ENCODE data around the gene CRYBG1. TPM values are rescaled to one million over a fixed set of nuclear protein-coding genes. Genes with fewer than 3 reads are reported as not detected.

The CRYBG1 gene
- total and polyA plus RNA-seq, 2 donors (not counting 1 experiment from before 2014, with no cell fraction given) = 9.6 to 47.0 TPM

- DNase-seq = no peak
- ChIA-PET POLR2A (interaction anchor here (0.9 kb wide), 1 partner anchor 24 kb away, joined by 9 read pairs; no protein-coding TSS in a partner anchor), CTCF (interaction anchor here (1.0 to 5.5 kb wide), 4 partner anchors 15 to 28 kb away, joined by 3 to 35 read pairs (median 22); no protein-coding TSS in a partner anchor)
- intact Hi-C loops (cut with micrococcal nuclease) = no loop called here
- Histone ChIP-seq H3K4me3 (ENCODE audit: control extremely low read depth in 1 of 5, extremely low read depth in 1 of 5, insufficient read depth in 1 of 5, low read depth in 2 of 5, low read length in 4 of 5) (no peak overlapping the region), H3K27ac (ENCODE audit: low read length in 2 of 2) (no peak overlapping the region), H3K4me2 (replicated peaks; ENCODE audit: low read depth, low read length, poor library complexity, severe bottlenecking) (no peak overlapping the region), H3K9ac (ENCODE audit: low read length) (no peak overlapping the region), H3K4me1 (ENCODE audit: control insufficient read depth in 2 of 2, insufficient read depth in 2 of 2, low read length in 2 of 2) (peaks cover 43 to 44% of the 10 kb centered on the region in 2 donors), H3K36me3 (replicated peaks in 1 of 2; ENCODE audit: control extremely low read depth in 1 of 2, control insufficient read depth in 1 of 2, extremely low read depth in 1 of 2, insufficient read depth in 2 of 2, low read length in 1 of 2) (peaks cover 21 to 55% of the 10 kb centered on the region in 2 experiments), H2AFZ (ENCODE audit: insufficient read depth, low read depth, low read length, poor library complexity, severe bottlenecking) (no peak overlapping the region), H3K9me3 (ENCODE audit: control extremely low read depth in 1 of 3, control insufficient read depth in 2 of 3, insufficient read depth in 1 of 3, low read length in 2 of 3) (no peaks in the 10 kb centered on the region), H4K20me1 (ENCODE audit: control insufficient read depth, insufficient read depth, low read length, poor library complexity, severe bottlenecking) (no peaks in the 10 kb centered on the region), H3K27me3 (replicated peaks in 1 of 4; ENCODE audit: control extremely low read depth in 1 of 4, control insufficient read depth in 3 of 4, insufficient read depth in 4 of 4, low read length in 3 of 4) (no peaks in the 10 kb centered on the region), H3K79me2 (ENCODE audit: control insufficient read depth, insufficient read depth, low read length) (peaks cover 41% of the 10 kb centered on the region)
- Mint-ChIP-seq H3K27ac (no peak overlapping the region), H3K9me3 (ENCODE audit: insufficient read depth) (no peaks in the 10 kb centered on the region), H3K27me3 (no peaks in the 10 kb centered on the region), H3K4me1 (peaks cover 61% of the 10 kb centered on the region), H3K4me3 (no peak overlapping the region)
- 94% methylated on average over 6 of the region's 6 CpGs for WGBS (ENCODE audit: insufficient coverage)
- TF ChIP-seq CTCF (IDR thresholded peaks at IDR 0.05) (no peak), EZH2 (IDR thresholded peaks at IDR 0.05; ENCODE audit: borderline replicate concordance, insufficient read depth, low read depth, low read length, poor library complexity, severe bottlenecking) (no peak)
- no peak for ATAC-seq (ENCODE audit: low read depth)
Measured at GRCh38 chr6:106540907-106541306, 180.4 kb downstream of the CRYBG1 start.

- H3K4me2 ChIP-seq (replicated peaks; ENCODE audit: low read depth, low read length, poor library complexity, severe bottlenecking) = peak overlapping the region; percentile 67
- ChIA-PET POLR2A (interaction anchor here (0.5 to 2.3 kb wide), 6 partner anchors 12 to 109 kb away, joined by 3 to 21 read pairs (median 4); no protein-coding TSS in a partner anchor), CTCF (interaction anchor here (0.9 to 4.7 kb wide), 13 partner anchors 8 to 103 kb away, joined by 3 to 33 read pairs (median 6); no protein-coding TSS in a partner anchor)
- intact Hi-C loops (cut with micrococcal nuclease) = loop anchor here (1.0 to 2.0 kb wide), 2 partner anchors 13 to 21 kb away; no protein-coding TSS in a partner anchor
- no peaks in the 10 kb centered on the region for H4K20me1 ChIP-seq (ENCODE audit: control insufficient read depth, insufficient read depth, low read length, poor library complexity, severe bottlenecking)
- WGBS (ENCODE audit: insufficient coverage) = 0% methylated on average over 1 of the region's 2 CpGs
- H3K4me1 ChIP-seq (ENCODE audit: control insufficient read depth in 2 of 2, insufficient read depth in 2 of 2, low read length in 2 of 2) = peaks cover 30 to 31% of the 10 kb centered on the region in 2 donors
- Mint-ChIP-seq H3K27ac (peak overlapping the region; percentile 99), H3K4me3 (peak overlapping the region; percentile 80), H3K4me1 (peaks cover 48% of the 10 kb centered on the region), H3K9me3 (ENCODE audit: insufficient read depth) (no peaks in the 10 kb centered on the region), H3K27me3 (no peaks in the 10 kb centered on the region)
- H3K27me3 ChIP-seq (replicated peaks in 1 of 4; ENCODE audit: control extremely low read depth in 1 of 4, control insufficient read depth in 3 of 4, insufficient read depth in 4 of 4, low read length in 3 of 4) = no peaks in the 10 kb centered on the region
- no peak for ATAC-seq (ENCODE audit: low read depth)
- no peak overlapping the region for H2AFZ ChIP-seq (ENCODE audit: insufficient read depth, low read depth, low read length, poor library complexity, severe bottlenecking)
- peak overlapping the region in 1 of 5 experiments; percentile 32 for H3K4me3 ChIP-seq (ENCODE audit: control extremely low read depth in 1 of 5, extremely low read depth in 1 of 5, insufficient read depth in 1 of 5, low read depth in 2 of 5, low read length in 4 of 5)
- H3K79me2 ChIP-seq (ENCODE audit: control insufficient read depth, insufficient read depth, low read length) = peaks cover 22% of the 10 kb centered on the region
- H3K9me3 ChIP-seq (ENCODE audit: control extremely low read depth in 1 of 3, control insufficient read depth in 2 of 3, insufficient read depth in 1 of 3, low read length in 2 of 3) = no peaks in the 10 kb centered on the region
- peaks cover 16 to 59% of the 10 kb centered on the region in 2 experiments for H3K36me3 ChIP-seq (replicated peaks in 1 of 2; ENCODE audit: control extremely low read depth in 1 of 2, control insufficient read depth in 1 of 2, extremely low read depth in 1 of 2, insufficient read depth in 2 of 2, low read length in 1 of 2)
- peak overlapping the region; percentile 88 to 93 for H3K27ac ChIP-seq (ENCODE audit: low read length in 2 of 2)
- TF ChIP-seq CTCF (IDR thresholded peaks at IDR 0.05) (no peak), EZH2 (IDR thresholded peaks at IDR 0.05; ENCODE audit: borderline replicate concordance, insufficient read depth, low read depth, low read length, poor library complexity, severe bottlenecking) (no peak)
- DNase-seq = peak; percentile 24
- peak overlapping the region; percentile 33 for H3K9ac ChIP-seq (ENCODE audit: low read length)
Measured at GRCh38 chr6:106546261-106546690, 185.8 kb downstream of the CRYBG1 start.

All from B cell (primary cell).